WTC11 (cell line): ENCODE data around the gene EBF3. TPM values are rescaled to one million over a fixed set of nuclear protein-coding genes. Genes with fewer than 3 reads are reported as not detected.

Experiments used
- ATAC-seq: fragments of 200-7000 bp; cut with Tn5 transposase; 2 replicates; pipeline ENCODE4 v1.10.0; 2021; ENCODE audit warnings: mild to moderate bottlenecking, moderate library complexity
- CTCF ChIA-PET: fragments of 300-600 bp; sonication (Branson Sonifier 250); formaldehyde crosslinking; loops from one replicate; lab custom pipeline; 2021; ENCODE audit warnings: antibody characterized with exemption; lab: Charles Lee
- POLR2A ChIA-PET: fragments of 350-600 bp; sonication (Branson Sonifier 250); formaldehyde crosslinking; loops from one replicate; lab custom pipeline; 2021; ENCODE audit warnings: antibody characterized with exemption; lab: Charles Lee
- DNase-seq: peaks from one replicate; pipeline ENCODE4 v3.0.0; 2021; ENCODE audit warnings: low spot score
- H3K27ac Mint-ChIP-seq: 2 replicates; pipeline ENCODE4 v1.8.0; 2021; ENCODE audit warnings: mixed read lengths
- H3K27me3 Mint-ChIP-seq: 2 replicates; pipeline ENCODE4 v1.8.0; 2021; ENCODE audit warnings: low read depth, mild to moderate bottlenecking, moderate library complexity, mixed read lengths
- H3K36me3 Mint-ChIP-seq: 2 replicates; pipeline ENCODE4 v1.8.0; 2021; ENCODE audit warnings: mixed read lengths
- H3K4me1 Mint-ChIP-seq: 2 replicates; pipeline ENCODE4 v1.8.0; 2022; ENCODE audit warnings: mixed read lengths
- H3K4me3 Mint-ChIP-seq: 2 replicates; pipeline ENCODE4 v1.8.0; 2021; ENCODE audit warnings: mild to moderate bottlenecking, moderate library complexity, mixed read lengths
- H3K9me3 Mint-ChIP-seq: 2 replicates; pipeline ENCODE4 v1.8.0; 2021; ENCODE audit warnings: mixed read lengths
- AFF4 ChIP-seq: sonication (generic); formaldehyde crosslinking; IDR thresholded peaks from 2 replicates; pipeline ENCODE4 v1.8.1; 2023; ENCODE audit warnings: mild to moderate bottlenecking, missing genetic modification reagents, borderline replicate concordance
- CTCF ChIP-seq: fragments of 200-600 bp; IDR thresholded peaks from 2 replicates; pipeline ENCODE4 v1.8.0; 2022; ENCODE audit warnings: antibody characterized with exemption
- E2F4 ChIP-seq: sonication (generic); formaldehyde crosslinking; IDR thresholded peaks from 2 replicates; pipeline ENCODE4 v1.8.1; 2022; ENCODE audit warnings: low read depth, mild to moderate bottlenecking, moderate library complexity, missing genetic modification reagents, borderline replicate concordance
- GTF2I ChIP-seq: fragments of 250-450 bp; sonication (Bioruptor Pico); conservative IDR thresholded peaks from 2 replicates; pipeline ENCODE4 v1.4.0; 2021; ENCODE audit warnings: mild to moderate bottlenecking
- IRF1 ChIP-seq: sonication (generic); formaldehyde crosslinking; IDR thresholded peaks from 2 replicates; pipeline ENCODE4 v1.8.0; 2023; ENCODE audit warnings: missing genetic modification reagents
- MLX ChIP-seq: sonication (generic); formaldehyde crosslinking; IDR thresholded peaks from 2 replicates; pipeline ENCODE4 v1.8.1; 2023; ENCODE audit warnings: mild to moderate bottlenecking, missing genetic modification reagents, moderate library complexity
- NFATC4 ChIP-seq: fragments of 250-450 bp; sonication (Bioruptor Pico); IDR thresholded peaks from 2 replicates; pipeline ENCODE4 v1.9.0; 2021; ENCODE audit warnings: mild to moderate bottlenecking
- NFE2L1 ChIP-seq: sonication (generic); formaldehyde crosslinking; IDR thresholded peaks from 2 replicates; pipeline ENCODE4 v1.8.1; 2023; ENCODE audit warnings: missing genetic modification reagents
- NFYB ChIP-seq: sonication (generic); formaldehyde crosslinking; conservative IDR thresholded peaks from 2 replicates; pipeline ENCODE4 v1.8.0; 2022; ENCODE audit warnings: low read depth, missing genetic modification reagents
- PRRX2 ChIP-seq: fragments of 250-450 bp; sonication (Bioruptor Pico); IDR thresholded peaks from 2 replicates; pipeline ENCODE4 v1.8.0; 2021; ENCODE audit warnings: mild to moderate bottlenecking
- SMAD4 ChIP-seq: sonication (generic); formaldehyde crosslinking; IDR thresholded peaks from 2 replicates; pipeline ENCODE4 v1.8.0; 2022; ENCODE audit warnings: mild to moderate bottlenecking, missing genetic modification reagents
- TEAD4 ChIP-seq: sonication (generic); formaldehyde crosslinking; IDR thresholded peaks from 2 replicates; pipeline ENCODE4 v1.8.0; 2022; ENCODE audit warnings: mild to moderate bottlenecking, missing genetic modification reagents
- TP53 ChIP-seq: sonication (generic); formaldehyde crosslinking; IDR thresholded peaks from 2 replicates; pipeline ENCODE4 v1.8.1; 2023; ENCODE audit warnings: mild to moderate bottlenecking, missing genetic modification reagents
- USF2 ChIP-seq: sonication (generic); formaldehyde crosslinking; IDR thresholded peaks from 2 replicates; pipeline ENCODE4 v1.8.1; 2023; ENCODE audit warnings: mild to moderate bottlenecking, missing genetic modification reagents, moderate library complexity
- ZNF232 ChIP-seq: sonication (generic); formaldehyde crosslinking; IDR thresholded peaks from 2 replicates; pipeline ENCODE4 v1.8.0; 2022; ENCODE audit warnings: mild to moderate bottlenecking, missing genetic modification reagents
- ZNF396 ChIP-seq: fragments of 250-450 bp; sonication (Bioruptor Pico); IDR thresholded peaks from 2 replicates; pipeline ENCODE4 v1.8.0; 2021; ENCODE audit warnings: mild to moderate bottlenecking, moderate library complexity, borderline replicate concordance
- ZSCAN18 ChIP-seq: fragments of 250-450 bp; sonication (Bioruptor Pico); IDR thresholded peaks from 2 replicates; pipeline ENCODE4 v2.1.2; 2022; ENCODE audit warnings: mild to moderate bottlenecking, moderate library complexity
- total RNA-seq: library from RNA; stranded (reverse); gene quantifications from 3 replicates; pipeline ENCODE4 v1.2.3, GENCODE V29; 2021

The EBF3 gene
- total RNA-seq, 1 experiment from 2014 or later, result 1.2 TPM

GRCh38 chr10:129809841-129810240, 154.2 kb downstream of the EBF3 start:
- Mint-ChIP-seq H3K36me3 (peaks cover 17% of the 10 kb centered on the region), H3K4me3 (no peak overlapping the region), H3K9me3 (peaks cover 23% of the 10 kb centered on the region), H3K27me3 (no peaks in the 10 kb centered on the region; the same call in 1 of the 2 replicates), H3K4me1 (no peaks in the 10 kb centered on the region), H3K27ac (no peak overlapping the region)
- CTCF ChIA-PET, result no interaction called here
- no peak for ATAC-seq
- no peak for TF ChIP-seq GTF2I
- no peak for TF ChIP-seq E2F4
- TF ChIP-seq USF2 (CRISPR knock-in tag), result no peak
- TF ChIP-seq SMAD4 (CRISPR knock-in tag), result no peak
- TF ChIP-seq CTCF, result no peak
- TF ChIP-seq ZSCAN18 (CRISPR knock-in tag), result no peak
- no peak for TF ChIP-seq TP53
- TF ChIP-seq MLX (CRISPR knock-in tag), result no peak
- TF ChIP-seq NFATC4 (CRISPR knock-in tag), result no peak
- TF ChIP-seq NFE2L1, result no peak
- no peak for TF ChIP-seq ZNF396 (CRISPR knock-in tag)
- no peak for TF ChIP-seq IRF1 (CRISPR knock-in tag)
- TF ChIP-seq AFF4 (CRISPR knock-in tag), result no peak
- TF ChIP-seq NFYB (CRISPR knock-in tag), result no peak
- TF ChIP-seq PRRX2 (CRISPR knock-in tag), result no peak
- no peak for TF ChIP-seq ZNF232 (CRISPR knock-in tag)
- TF ChIP-seq TEAD4 (CRISPR knock-in tag), result no peak
- DNase-seq, result no peak
- POLR2A ChIA-PET, result no interaction called here
